Measurements from ENCODE around the gene CRACR2A.

The CRACR2A gene

DNA sequence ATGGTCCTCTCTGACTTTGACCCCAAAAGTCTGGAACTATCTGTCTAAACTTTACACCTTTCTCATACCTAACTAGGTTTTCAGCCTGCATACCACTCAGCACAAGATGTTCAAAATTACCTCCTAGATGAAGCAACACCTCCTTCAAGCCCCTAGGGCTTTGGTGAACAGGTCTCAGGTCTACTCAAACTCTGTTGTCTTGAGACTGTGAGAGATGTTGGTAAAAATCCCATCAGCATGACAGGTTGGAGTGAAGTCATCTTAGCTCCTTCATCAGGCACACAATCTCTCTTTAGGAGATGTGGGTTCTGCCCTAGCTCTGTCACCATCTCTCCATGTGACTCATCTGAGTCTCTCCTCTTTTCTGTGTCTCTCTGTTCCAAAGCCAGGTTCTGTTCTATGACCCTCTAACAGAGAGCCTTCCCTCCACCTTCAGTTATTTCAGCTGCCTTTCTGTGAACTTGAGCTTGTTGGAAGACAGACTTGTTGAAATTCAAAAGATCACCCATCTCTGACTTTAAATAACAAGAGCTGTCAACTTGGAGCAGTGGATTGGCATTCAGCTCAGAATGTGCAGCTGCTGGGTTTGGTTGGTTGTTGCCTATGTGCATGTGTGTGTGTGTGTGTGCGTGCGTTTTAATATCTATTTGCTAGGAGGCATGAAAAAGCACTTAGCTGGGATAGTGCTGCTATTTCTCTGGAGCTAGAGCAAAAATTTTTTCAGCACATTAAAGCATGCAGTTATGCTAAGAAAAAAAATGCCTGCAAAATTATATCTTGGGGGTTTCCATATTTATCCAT, 130.7 kb downstream of the CRACR2A start:
- no peak for DNase-seq (ENCODE audit: low read depth in 2 of 2)

GRCh38 chr12:3620856-3621255, 132.1 kb downstream of the CRACR2A start:
- no peak for DNase-seq (ENCODE audit: low read depth in 2 of 2)

DNA sequence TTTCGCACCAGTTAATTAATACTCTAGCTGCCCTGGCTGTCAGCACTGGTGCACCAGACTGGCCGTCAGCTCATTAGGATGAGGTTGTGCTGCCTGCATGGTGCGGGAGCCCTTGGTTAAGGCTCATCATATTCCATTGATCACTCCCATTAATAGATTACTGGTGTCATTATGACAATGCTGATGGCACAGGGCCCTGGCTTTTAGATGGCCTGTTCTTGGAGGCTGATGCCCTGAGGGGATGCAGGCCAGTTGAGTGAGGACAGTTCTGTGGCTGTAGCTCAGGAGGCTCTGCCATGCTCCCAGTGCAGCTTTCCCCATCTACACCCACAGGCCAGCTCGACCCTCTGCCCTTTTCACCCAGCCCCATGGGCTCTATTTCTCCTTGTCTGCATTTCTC, 135.3 kb downstream of the CRACR2A start:
- DNase-seq (ENCODE audit: low read depth in 2 of 2), result no peak

DNA sequence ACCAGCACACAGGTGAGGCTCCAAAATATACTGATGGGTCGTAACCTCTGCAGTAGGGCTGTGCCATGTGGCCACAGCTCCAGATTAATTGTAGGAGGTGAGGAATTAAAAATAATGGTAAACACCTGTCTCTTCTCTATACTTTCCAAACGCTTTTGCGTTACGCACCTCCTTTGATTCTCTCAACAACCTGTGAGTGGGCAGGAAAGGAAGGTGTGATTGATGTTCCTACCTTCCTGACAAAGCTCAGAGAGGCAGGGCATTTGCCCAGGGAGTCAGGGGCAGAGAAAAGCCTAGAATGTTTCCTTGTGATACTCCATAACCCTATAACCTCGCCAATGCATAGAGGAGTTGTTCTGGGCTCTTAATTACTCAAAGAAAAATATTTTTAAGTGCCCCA, 137.0 kb downstream of the CRACR2A start:
- DNase-seq (ENCODE audit: low read depth in 2 of 2), result no peak

DNA sequence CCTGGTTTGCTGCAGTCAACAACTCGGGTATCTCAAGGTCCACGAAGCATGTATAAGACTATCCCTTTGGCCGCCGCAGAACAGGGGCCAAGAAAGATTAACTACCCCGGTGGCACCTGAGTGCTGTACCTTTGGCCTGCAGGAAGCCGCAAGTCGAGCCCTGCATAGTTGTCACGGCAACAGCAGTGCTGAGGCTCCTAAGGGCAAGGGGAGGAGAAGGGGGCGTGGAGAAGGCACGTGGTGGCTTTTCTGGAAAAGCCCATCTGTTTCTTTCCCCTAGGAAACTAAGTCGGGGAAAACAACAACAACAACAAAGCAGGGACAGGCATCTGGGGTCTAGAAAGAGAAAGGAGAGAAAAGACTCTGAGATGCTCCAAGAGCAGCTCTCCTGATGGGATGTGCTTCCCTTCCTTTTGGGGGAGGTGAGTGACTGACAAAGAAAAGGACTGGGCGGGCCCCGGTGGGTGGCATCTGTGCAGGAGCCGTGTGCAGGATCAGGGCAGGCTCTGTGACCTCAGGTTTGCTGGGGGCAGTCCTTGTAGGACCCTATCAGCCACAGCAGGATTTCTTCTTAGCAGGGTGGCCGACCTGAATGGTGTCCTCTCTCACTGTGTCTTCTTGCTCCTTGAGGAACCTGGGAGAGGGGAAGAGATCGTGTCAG, 138.0 kb downstream of the CRACR2A start:
- DNase-seq (ENCODE audit: low read depth in 2 of 2), result no peak

DNA sequence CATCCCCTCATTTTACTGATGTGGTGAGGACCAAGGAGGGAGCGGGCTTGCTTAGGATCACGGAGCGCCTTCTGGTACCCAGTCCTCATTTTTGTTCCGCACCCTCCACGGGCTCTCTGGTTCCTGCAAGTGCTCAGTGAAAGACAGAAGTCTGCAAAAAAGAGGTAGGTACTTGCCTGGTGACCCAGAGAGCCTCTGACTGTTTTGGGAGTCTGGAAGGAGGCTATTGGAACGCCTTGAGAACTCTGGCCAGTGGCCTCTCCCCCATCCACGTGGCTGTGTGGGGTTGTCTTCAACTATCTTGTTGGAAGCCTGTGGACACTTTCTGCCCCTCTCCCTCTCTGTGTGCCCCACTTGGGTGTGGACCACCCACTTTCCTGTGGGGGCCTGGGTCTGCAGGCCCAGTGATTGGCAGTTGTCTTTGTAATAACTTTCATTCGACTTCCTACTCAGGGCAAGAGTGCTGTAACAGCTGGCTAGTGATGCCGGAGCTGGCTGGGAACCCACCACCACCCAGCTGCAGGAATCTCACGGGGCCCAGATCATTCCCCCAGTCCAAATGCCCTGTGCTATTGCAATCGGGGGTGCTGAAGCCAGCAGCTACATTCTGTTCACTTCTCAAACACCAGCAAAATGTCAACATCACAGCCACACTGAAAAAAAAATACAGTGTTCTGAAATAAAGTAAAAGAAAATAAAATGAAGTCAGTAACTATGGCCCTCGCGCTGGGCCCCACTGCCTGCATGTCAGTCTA, 139.1 kb downstream of the CRACR2A start:
- no peak for DNase-seq (ENCODE audit: low read depth in 2 of 2)

DNA sequence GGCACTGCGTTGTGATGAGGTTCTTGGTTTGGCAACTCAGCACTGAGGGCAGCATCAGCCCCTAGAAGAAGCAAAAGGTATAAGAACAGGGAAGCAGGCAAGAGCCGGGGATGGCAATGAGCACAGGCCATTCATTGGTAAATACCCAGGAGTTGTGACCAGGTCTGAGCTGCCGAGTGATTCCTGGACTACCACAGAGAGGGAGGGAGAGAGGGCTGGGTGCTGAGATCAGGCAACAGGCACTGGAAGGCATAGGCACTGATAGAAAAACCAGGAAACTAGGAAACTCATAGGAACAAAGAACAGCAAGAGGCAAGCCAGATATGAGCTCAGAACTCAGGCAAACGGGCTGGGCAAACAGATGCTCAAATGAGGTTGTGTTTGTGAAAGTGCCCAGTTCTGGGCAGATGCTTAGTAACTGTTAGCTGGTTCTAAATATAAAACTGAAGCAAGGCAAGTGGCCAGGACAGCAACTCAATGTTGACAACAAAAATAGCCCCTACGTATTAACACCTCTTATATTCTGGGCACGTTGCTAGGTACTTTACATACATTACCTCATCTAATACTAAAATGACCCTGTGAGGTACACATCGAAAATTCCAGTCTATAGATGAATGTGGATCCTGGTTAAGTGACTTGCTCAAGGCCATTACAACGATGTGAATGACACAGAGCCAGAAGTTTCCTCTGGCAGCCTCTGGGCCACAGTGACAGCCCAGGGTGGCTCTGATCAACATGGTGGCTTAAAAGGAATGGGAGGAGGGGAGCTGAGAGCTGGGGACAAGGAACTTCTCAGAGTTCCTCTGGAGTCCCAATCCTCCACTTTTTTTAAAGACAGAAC, 140.8 kb downstream of the CRACR2A start:
- DNase-seq (ENCODE audit: low read depth in 2 of 2), result no peak

- DNase-seq (ENCODE audit: low read depth in 2 of 2), result no peak
These were observed 145.1 kb downstream of the CRACR2A start for GRCh38 chr12:3607821-3608220.

DNA sequence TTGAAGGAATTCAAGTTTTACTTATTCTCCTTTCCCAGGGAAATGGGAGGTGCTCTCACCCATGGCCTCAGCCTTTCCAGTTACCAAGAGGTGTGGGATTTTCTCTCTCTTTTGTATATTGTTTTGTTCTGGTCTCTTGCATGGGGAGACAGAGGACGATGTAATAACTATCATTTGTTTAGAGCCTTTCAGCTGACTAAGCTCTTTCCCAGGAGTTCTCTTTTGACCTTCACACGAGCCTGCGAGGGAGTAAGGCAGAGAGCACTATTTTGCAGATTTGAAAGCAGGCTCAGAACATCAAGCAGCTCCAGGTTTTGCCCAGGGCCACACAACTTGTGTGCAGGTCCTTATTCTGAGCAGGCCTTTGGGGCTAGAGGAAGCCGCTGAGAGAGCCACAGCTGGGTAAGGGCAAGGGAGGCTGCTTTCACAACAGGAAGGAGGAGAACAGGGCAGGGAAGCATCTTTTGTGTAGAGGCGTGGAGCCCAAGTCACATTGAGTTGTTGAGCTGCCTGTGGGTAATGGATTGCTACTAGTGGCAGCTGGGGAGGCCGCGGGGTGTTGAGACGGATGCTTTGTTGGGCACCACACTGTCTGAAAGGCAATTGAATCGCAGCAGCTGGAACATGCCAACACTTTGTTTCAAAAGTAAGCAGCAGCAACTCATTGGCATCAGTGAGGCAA, 145.7 kb downstream of the CRACR2A start:
- DNase-seq (ENCODE audit: low read depth in 2 of 2), result no peak

DNA sequence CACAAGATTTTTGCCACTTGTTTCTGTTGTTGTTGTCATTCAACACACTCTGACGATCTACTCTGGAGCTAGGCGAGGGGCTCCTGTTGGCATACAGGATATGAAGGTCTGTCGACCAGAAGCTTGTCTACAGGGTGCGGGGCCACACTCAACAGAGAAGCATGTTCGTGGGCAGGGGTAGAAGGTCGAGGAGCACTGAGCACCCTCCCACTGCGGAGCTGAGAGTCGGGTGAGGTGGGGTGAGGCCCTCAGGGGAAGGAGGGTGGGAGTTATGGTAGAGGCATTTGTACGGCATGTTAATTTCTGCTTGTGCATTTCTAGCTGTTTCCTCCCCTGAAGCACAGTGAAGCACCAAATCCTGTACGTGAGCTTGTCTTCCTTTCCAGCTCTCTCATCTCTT, 146.8 kb downstream of the CRACR2A start:
- no peak for DNase-seq (ENCODE audit: low read depth in 2 of 2)

GRCh38 chr12:3605692-3606091, 147.2 kb downstream of the CRACR2A start:
- DNase-seq (ENCODE audit: low read depth in 2 of 2), result no peak

- DNase-seq (ENCODE audit: low read depth in 2 of 2), result no peak
These were observed 147.9 kb downstream of the CRACR2A start for GRCh38 chr12:3604748-3605586.

DNA sequence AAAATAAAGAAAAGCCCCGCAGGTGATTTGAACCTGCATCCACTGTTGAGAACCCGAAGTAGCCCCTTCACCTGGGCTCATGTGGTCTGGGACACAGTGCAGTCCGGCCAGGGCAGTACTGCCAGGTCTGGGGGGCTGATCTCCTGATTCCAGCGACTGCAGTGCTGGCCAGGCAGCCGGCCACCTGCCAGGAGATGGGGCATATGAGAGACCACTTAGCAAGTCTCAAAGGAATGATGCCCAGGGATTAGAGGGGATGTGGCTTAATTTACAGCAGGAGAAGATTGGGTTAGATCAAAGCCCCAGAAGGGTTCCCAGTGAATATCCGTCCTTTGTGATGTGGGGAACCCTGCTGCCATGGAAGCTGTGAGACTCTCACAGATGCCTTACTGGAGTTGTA, 148.6 kb downstream of the CRACR2A start:
- DNase-seq (ENCODE audit: low read depth in 2 of 2), result no peak

GRCh38 chr12:3603576-3603975, 149.3 kb downstream of the CRACR2A start:
- no peak for DNase-seq (ENCODE audit: low read depth in 2 of 2)

DNA sequence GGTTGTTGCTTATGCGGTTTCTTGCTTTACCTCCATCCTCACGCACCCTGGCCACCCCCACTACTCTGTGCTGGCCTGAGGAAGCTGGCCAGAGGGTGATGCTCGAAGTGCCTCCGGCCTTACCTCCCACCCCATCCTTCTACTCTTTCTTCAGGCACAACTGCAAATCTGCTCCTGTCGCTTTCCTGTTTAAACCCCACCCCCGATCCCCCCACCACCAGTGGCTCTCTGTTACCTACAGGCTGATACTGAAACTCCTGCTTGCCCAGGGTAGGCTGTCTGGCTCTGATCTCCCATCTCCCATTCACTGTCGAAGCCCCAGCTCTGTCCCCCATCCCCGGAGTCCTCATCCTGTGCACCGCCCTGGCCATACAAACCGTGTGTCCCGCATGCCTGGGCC, 150.4 kb downstream of the CRACR2A start:
- DNase-seq (ENCODE audit: low read depth in 2 of 2), result no peak

- no peak for DNase-seq (ENCODE audit: low read depth in 2 of 2)
These were observed 151.3 kb downstream of the CRACR2A start for GRCh38 chr12:3601461-3602150.

- no peak for DNase-seq (ENCODE audit: low read depth in 2 of 2)
These were observed 152.0 kb downstream of the CRACR2A start for GRCh38 chr12:3600951-3601350.

- DNase-seq (ENCODE audit: low read depth in 2 of 2), result no peak
These were observed 152.7 kb downstream of the CRACR2A start for GRCh38 chr12:3600039-3600720.
